Activated CD4-positive, alpha-beta T cell treated with anti-CD3 and anti-CD28 coated beads for 36 hours (primary cell): ENCODE data around the gene EDIL3. TPM values are rescaled to one million over a fixed set of nuclear protein-coding genes. Genes with fewer than 3 reads are reported as not detected.

Experiments
- ATAC-seq: fragments of 200-7000 bp; cut with Tn5 transposase; one replicate; pipeline ENCODE4 v1.10.0; 2021; ENCODE audit warnings: mild to moderate bottlenecking, moderate library complexity
- CTCF ChIA-PET: fragments of 350-600 bp; sonication (Branson Sonifier 250); formaldehyde crosslinking; loops from one replicate; lab custom pipeline; 2021; ENCODE audit warnings: antibody characterized with exemption; lab: Charles Lee
- POLR2A ChIA-PET: fragments of 350-600 bp; sonication (Branson Sonifier 250); formaldehyde crosslinking; loops from one replicate; lab custom pipeline; 2021; ENCODE audit warnings: antibody characterized with exemption, inconsistent platforms; lab: Charles Lee
- DNase-seq: peaks from one replicate; pipeline ENCODE4 v3.0.0-alpha.2; 2020
- H3K27ac Mint-ChIP-seq: one replicate; pipeline ENCODE4 v1.8.0; 2021; ENCODE audit warnings: mixed read lengths
- H3K27me3 Mint-ChIP-seq: one replicate; pipeline ENCODE4 v1.8.0; 2021; ENCODE audit warnings: mixed read lengths
- H3K36me3 Mint-ChIP-seq: one replicate; pipeline ENCODE4 v1.8.0; 2021; ENCODE audit warnings: low read depth, mixed read lengths
- H3K4me1 Mint-ChIP-seq: one replicate; pipeline ENCODE4 v1.8.0; 2021; ENCODE audit warnings: mixed read lengths
- H3K4me3 Mint-ChIP-seq: one replicate; pipeline ENCODE4 v1.8.0; 2021; ENCODE audit warnings: mild to moderate bottlenecking, moderate library complexity, mixed read lengths
- H3K9me3 Mint-ChIP-seq: one replicate; pipeline ENCODE4 v1.8.0; 2021; ENCODE audit warnings: low read depth, mixed read lengths
- intact Hi-C, 2 experiments: fragments of 100-400 bp; cut with DNase I in 1 of 2; cut with micrococcal nuclease in 1 of 2; formaldehyde crosslinking; loops; one replicate each; pipeline versions ENCODE4 v1.14.2 to v1.15.1; 2022 to 2024; cut with DNase I, micrococcal nuclease
- total RNA-seq, 2 experiments: library from RNA; stranded (reverse); gene quantifications; one replicate each; pipeline ENCODE4 v1.2.3, GENCODE V29; 2021

EDIL3 gene
- total RNA-seq, 2 experiments from 2014 or later = not detected

DNA sequence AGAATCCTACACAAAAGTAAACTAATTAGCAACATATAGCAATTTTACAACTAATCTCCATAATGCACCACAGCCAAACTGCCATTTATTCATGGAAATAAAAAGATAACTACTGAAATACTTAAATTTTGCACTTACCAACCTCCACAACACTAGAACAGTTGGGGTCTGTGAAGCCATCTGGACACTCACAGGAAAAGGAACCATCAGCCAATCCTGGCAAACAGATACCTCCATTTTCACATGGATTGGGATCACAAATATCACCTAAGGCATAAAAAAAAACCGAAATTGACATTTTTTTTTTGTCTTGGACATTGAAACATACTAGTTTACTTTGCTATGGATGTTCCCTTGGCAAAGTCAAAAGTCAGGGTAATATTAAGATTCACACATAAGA lies 130.7 kb downstream of the EDIL3 start:
- intact Hi-C loops = loop anchor here in 1 of 2 experiments (10.0 kb wide), 1 partner anchor 539 kb away; no protein-coding TSS in a partner anchor
- ATAC-seq = no peak
- H3K27ac Mint-ChIP-seq = no peak overlapping the region
- no peaks in the 10 kb centered on the region for H3K4me1 Mint-ChIP-seq
- H3K4me3 Mint-ChIP-seq = no peak overlapping the region
- CTCF ChIA-PET = no interaction called here
- no peaks in the 10 kb centered on the region for H3K36me3 Mint-ChIP-seq
- POLR2A ChIA-PET = no interaction called here
- peaks cover 2% of the 10 kb centered on the region for H3K9me3 Mint-ChIP-seq
- DNase-seq = no peak
- no peaks in the 10 kb centered on the region for H3K27me3 Mint-ChIP-seq

DNA sequence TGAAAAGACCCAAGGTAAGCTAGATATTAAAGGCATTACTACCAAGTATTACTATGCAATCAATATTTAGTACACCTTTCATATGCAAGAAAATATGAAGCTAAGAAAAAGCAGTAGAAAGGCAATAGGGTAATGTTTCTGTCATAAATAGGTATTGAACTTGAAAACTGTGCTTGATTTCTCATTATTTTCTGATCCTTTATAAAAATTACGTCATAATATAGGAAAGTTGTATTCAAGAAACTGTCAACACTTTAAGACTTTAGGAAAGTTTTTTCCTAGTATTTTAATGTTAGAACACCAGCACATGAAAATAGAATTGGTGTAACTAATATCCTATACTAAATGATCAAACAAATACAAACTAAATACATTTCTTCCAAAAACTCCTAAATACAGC lies 133.2 kb downstream of the EDIL3 start:
- POLR2A ChIA-PET = no interaction called here
- no peaks in the 10 kb centered on the region for H3K27me3 Mint-ChIP-seq
- no peak overlapping the region for H3K27ac Mint-ChIP-seq
- no peaks in the 10 kb centered on the region for H3K4me1 Mint-ChIP-seq
- no peaks in the 10 kb centered on the region for H3K36me3 Mint-ChIP-seq
- no peak for ATAC-seq
- CTCF ChIA-PET = interaction anchor here (1.2 kb wide), 1 partner anchor 8 kb away, joined by 3 read pairs; no protein-coding TSS in a partner anchor
- DNase-seq = no peak
- H3K9me3 Mint-ChIP-seq = no peaks in the 10 kb centered on the region
- H3K4me3 Mint-ChIP-seq = no peak overlapping the region
- intact Hi-C loops = loop anchor here in 1 of 2 experiments (10.0 kb wide), 1 partner anchor 537 kb away; no protein-coding TSS in a partner anchor

DNA sequence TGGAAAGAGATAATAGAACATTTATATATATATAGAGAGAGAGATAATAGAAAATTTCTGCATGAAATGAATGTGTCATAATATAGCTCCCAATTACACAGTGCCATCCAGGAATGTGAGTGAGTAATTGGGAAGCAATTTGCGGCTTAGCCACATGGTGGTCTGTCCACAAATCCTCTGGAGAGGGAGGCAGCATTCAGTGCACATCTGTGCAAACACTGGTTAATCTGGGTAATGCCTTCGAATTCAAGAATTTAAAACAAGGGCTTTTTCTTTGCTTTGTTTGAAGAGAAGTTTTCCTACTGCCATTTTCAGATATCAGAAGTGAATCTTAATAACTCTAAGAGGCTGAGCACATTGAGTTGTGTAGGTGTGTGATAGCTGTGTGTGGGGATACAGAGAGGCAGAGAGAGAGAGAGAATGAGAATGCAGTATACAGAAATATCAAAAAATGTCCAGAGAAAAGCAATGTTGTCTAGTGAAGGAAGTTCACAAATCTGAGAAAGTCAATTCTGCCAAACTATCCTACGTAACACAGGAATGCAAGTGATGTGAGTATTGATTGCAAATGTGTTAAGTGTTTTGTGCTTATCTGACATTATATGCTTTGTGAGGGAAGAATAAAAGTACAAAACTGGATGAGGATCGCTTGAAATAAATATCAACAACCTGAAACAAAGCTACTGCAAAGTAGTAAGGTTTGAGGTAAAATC lies 134.6 kb downstream of the EDIL3 start:
- Mint-ChIP-seq H3K9me3 (no peaks in the 10 kb centered on the region), H3K36me3 (no peaks in the 10 kb centered on the region), H3K4me3 (no peak overlapping the region), H3K27ac (no peak overlapping the region), H3K27me3 (no peaks in the 10 kb centered on the region), H3K4me1 (no peaks in the 10 kb centered on the region)
- ChIA-PET CTCF (no interaction called here), POLR2A (no interaction called here)
- intact Hi-C loops = loop anchor here in 1 of 2 experiments (10.0 kb wide), 1 partner anchor 535 kb away; no protein-coding TSS in a partner anchor
- ATAC-seq = no peak
- DNase-seq = no peak

DNA sequence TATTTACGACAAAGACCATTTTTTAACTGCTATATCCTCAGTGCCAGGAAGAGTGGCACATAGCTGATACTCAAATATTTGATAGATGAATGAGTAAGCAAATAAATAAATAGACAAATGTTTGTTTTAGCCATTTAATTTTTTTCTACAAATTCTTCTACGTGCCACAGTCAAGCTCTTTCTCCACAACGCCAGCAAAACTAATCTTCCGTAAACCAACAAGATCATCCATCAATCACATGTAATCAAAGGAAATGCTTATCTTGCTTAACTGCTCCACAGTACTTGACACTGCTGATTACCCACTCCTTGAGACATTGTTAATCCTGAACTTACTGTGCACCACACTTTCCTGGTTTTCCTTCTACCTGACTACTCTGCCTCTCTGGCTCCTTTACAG lies 136.7 kb downstream of the EDIL3 start:
- ChIA-PET POLR2A (no interaction called here), CTCF (interaction anchor here (1.2 kb wide), 1 partner anchor 12 kb away, joined by 3 read pairs; no protein-coding TSS in a partner anchor)
- intact Hi-C loops = no loop called here
- Mint-ChIP-seq H3K27me3 (no peaks in the 10 kb centered on the region), H3K27ac (no peak overlapping the region), H3K4me3 (no peak overlapping the region), H3K36me3 (no peaks in the 10 kb centered on the region), H3K9me3 (no peaks in the 10 kb centered on the region), H3K4me1 (no peaks in the 10 kb centered on the region)
- ATAC-seq (no peak), DNase-seq (no peak)

DNA sequence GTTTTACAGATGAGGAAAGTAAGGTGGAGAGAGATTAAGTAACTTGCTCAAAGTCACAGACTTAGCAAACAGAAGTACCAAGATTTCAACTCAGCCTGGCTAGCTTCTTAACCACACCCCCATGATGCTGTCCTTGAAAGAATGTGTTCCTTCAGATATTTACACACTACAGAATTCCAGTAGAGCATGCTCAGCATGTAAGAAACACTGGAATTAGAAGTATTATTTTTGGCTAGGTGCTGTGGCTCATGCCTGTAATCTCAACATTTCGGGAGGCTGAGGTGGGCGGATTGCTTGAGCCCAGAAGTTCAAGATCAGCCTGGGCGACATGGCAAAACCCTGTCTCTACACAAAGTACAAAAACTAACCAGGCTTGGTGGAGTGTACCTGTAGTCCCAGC lies 142.4 kb downstream of the EDIL3 start:
- DNase-seq = no peak
- POLR2A ChIA-PET = no interaction called here
- intact Hi-C loops = no loop called here
- H3K4me1 Mint-ChIP-seq = no peaks in the 10 kb centered on the region
- H3K36me3 Mint-ChIP-seq = no peaks in the 10 kb centered on the region
- no peaks in the 10 kb centered on the region for H3K9me3 Mint-ChIP-seq
- no peak overlapping the region for H3K27ac Mint-ChIP-seq
- no peaks in the 10 kb centered on the region for H3K27me3 Mint-ChIP-seq
- CTCF ChIA-PET = no interaction called here
- ATAC-seq = no peak
- no peak overlapping the region for H3K4me3 Mint-ChIP-seq

DNA sequence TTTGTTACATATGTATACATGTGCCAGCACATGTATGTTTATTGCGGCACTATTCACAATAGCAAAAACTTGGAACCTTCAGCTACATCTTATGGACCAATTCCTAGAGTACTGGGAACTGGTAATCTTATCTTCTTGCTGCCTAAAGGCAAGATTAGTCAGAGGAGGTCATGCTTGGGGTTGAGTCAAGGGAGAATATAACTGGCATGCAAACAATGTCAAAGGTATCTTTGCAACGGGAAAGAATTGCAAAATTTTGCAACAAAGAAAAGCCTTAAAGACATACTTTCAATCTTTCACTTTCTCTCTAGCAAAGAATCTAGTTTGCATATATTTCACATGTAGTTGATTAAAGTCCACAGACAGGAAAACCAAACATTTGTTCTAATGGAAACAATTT lies 145.2 kb downstream of the EDIL3 start:
- Mint-ChIP-seq H3K9me3 (no peaks in the 10 kb centered on the region), H3K27ac (no peak overlapping the region), H3K36me3 (no peaks in the 10 kb centered on the region), H3K27me3 (no peaks in the 10 kb centered on the region), H3K4me1 (no peaks in the 10 kb centered on the region), H3K4me3 (no peak overlapping the region)
- POLR2A ChIA-PET = no interaction called here
- ATAC-seq (no peak), DNase-seq (no peak)
- CTCF ChIA-PET = interaction anchor here (0.6 kb wide), 1 partner anchor 1731 kb away, joined by 3 read pairs; no protein-coding TSS in a partner anchor
- intact Hi-C loops = no loop called here

DNA sequence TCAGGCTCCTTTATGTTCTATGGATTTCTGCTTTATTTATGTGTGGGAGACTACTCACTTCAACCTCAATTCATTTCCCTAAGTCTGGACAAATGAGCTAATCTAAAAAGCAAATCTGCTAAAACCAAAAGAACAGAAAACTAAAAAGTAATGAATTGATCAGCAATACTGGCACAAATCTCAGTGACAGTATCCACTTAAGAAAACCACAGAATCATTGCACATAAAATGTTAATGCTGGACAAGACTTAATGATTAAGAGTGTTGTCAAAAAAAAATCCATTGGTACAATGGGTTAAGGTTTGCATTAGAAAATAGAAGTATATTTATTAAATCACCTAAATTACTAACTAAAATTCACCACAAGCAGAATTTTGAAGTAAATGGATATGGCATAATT lies 147.6 kb downstream of the EDIL3 start:
- Mint-ChIP-seq H3K4me1 (no peaks in the 10 kb centered on the region), H3K4me3 (no peak overlapping the region), H3K27me3 (no peaks in the 10 kb centered on the region), H3K36me3 (no peaks in the 10 kb centered on the region), H3K9me3 (no peaks in the 10 kb centered on the region), H3K27ac (no peak overlapping the region)
- ChIA-PET CTCF (interaction anchor here (0.8 kb wide), 1 partner anchor 11 kb away, joined by 3 read pairs; no protein-coding TSS in a partner anchor), POLR2A (no interaction called here)
- intact Hi-C loops = no loop called here
- ATAC-seq = no peak
- no peak for DNase-seq

DNA sequence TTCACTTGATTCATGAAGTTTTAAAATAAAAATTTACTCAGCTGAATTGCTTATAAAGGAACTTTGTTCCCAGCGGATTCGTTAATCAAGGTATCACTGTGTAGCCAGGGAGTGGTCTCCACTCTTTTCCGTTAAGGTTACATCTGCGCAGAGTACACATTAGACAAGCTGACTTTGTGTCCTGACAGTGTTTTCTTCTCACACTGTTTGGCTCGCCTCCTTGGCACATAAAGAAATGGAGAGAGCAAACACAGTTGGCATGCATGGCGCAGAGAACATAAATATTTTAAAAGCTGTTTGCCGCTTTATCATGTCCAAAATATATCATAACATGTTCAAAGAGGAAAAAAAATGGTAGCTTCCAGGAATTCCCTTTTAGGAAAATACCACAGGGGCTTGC lies 153.2 kb downstream of the EDIL3 start:
- H3K4me3 Mint-ChIP-seq = no peak overlapping the region
- DNase-seq = no peak
- H3K27me3 Mint-ChIP-seq = no peaks in the 10 kb centered on the region
- H3K27ac Mint-ChIP-seq = no peak overlapping the region
- intact Hi-C loops = no loop called here
- no peaks in the 10 kb centered on the region for H3K9me3 Mint-ChIP-seq
- no peak for ATAC-seq
- POLR2A ChIA-PET = no interaction called here
- no peaks in the 10 kb centered on the region for H3K36me3 Mint-ChIP-seq
- CTCF ChIA-PET = no interaction called here
- no peaks in the 10 kb centered on the region for H3K4me1 Mint-ChIP-seq

DNA sequence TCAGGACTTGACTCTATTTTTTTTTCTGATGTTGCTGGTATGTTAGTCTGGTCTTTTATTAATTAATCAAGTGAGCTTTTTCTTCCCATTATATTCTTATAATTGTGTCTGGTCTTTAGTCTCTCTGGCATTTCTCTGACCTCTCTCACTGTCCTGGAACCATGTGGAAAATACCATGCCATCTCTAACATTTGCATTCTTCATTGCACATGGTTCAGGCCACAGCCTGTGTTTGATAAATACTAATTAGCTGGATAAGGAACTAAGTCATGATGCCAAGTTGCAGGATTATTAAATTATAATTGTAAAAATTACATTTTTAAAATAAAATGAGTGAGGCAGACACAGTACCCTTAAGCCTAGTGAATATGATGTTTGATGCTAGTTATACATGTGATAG lies 155.6 kb downstream of the EDIL3 start:
- DNase-seq (no peak), ATAC-seq (no peak)
- Mint-ChIP-seq H3K4me3 (no peak overlapping the region), H3K4me1 (no peaks in the 10 kb centered on the region), H3K27ac (no peak overlapping the region), H3K9me3 (no peaks in the 10 kb centered on the region), H3K36me3 (no peaks in the 10 kb centered on the region), H3K27me3 (no peaks in the 10 kb centered on the region)
- intact Hi-C loops = no loop called here
- CTCF ChIA-PET = no interaction called here
- POLR2A ChIA-PET = no interaction called here

DNA sequence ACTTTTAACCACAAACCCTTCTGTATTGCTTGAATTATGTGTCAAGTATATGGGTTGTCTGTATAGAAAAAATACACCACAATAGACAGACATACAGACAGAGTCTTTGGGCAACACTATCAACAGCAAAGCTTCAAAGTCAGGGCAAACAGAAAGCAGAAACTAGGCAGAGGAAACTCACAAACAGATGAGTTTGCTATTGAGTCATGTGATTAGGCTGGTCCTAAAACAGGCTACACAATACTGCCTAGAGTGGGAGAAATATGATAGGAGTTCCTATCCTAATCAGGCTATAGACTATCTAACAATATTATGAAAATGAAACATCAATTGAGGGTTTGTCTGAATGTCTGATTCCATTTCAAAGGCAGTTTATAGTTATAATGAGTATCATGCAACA lies 156.4 kb downstream of the EDIL3 start:
- H3K36me3 Mint-ChIP-seq = no peaks in the 10 kb centered on the region
- no peak overlapping the region for H3K27ac Mint-ChIP-seq
- H3K9me3 Mint-ChIP-seq = no peaks in the 10 kb centered on the region
- ATAC-seq (no peak), DNase-seq (no peak)
- ChIA-PET POLR2A (no interaction called here), CTCF (no interaction called here)
- H3K27me3 Mint-ChIP-seq = no peaks in the 10 kb centered on the region
- no peak overlapping the region for H3K4me3 Mint-ChIP-seq
- intact Hi-C loops = no loop called here
- H3K4me1 Mint-ChIP-seq = no peaks in the 10 kb centered on the region

DNA sequence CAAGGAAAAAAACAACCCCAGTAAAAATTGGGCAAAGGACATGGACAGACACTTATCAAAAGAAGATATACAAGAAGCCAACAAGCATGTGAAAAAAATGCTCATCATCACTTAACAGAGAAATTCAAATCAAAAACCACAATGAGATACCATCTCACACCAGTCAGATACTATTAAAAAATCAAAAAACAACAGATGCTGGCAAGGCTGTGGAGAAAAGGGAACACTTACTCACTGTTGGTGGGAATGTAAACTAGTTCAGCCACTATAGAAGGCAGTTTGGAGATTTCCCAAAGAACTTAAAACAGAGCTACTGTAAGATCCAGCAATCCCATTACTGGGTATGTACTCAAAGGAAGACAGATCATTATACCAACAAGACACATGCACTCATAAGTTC lies 157.4 kb downstream of the EDIL3 start:
- no peak for ATAC-seq
- H3K27me3 Mint-ChIP-seq = no peaks in the 10 kb centered on the region
- no peaks in the 10 kb centered on the region for H3K9me3 Mint-ChIP-seq
- ChIA-PET CTCF (no interaction called here), POLR2A (no interaction called here)
- no peak overlapping the region for H3K27ac Mint-ChIP-seq
- intact Hi-C loops = no loop called here
- no peak overlapping the region for H3K4me3 Mint-ChIP-seq
- no peaks in the 10 kb centered on the region for H3K36me3 Mint-ChIP-seq
- no peaks in the 10 kb centered on the region for H3K4me1 Mint-ChIP-seq
- no peak for DNase-seq

DNA sequence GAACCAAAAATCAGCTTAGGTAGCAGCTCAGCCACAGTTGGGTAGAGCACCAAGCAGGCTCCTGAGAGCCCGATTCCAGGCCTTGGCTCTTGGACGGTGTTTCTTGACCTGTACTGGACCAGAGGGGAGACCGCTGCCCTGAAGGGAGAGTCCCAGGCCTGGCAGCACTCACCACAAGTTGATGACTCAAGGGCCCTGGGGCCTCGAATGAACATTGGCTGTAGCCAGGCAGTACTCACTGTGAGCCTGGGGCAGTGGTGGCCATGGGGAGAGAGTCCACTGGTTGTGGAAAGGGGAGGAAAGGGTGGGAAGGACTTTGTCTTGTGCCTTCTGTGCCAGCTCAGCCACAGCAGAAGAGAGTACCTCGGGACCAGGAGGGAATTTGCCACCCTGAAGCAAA lies 166.1 kb downstream of the EDIL3 start:
- H3K9me3 Mint-ChIP-seq = no peaks in the 10 kb centered on the region
- H3K27me3 Mint-ChIP-seq = no peaks in the 10 kb centered on the region
- no peak for ATAC-seq

More for the DNA sequence above, 166.1 kb downstream of the EDIL3 start:
- intact Hi-C loops = no loop called here
- CTCF ChIA-PET = interaction anchor here (1.0 kb wide), 1 partner anchor 746 kb away, joined by 4 read pairs; no protein-coding TSS in a partner anchor
- POLR2A ChIA-PET = no interaction called here
- Mint-ChIP-seq H3K27ac (no peak overlapping the region), H3K36me3 (no peaks in the 10 kb centered on the region), H3K4me1 (no peaks in the 10 kb centered on the region), H3K4me3 (no peak overlapping the region)
- no peak for DNase-seq
